ENCODE results near the gene CYP2S1. TPM values are rescaled to one million over a fixed set of nuclear protein-coding genes. Genes with fewer than 3 reads are reported as not detected.

The CYP2S1 gene
- total RNA-seq, 1 experiment from 2014 or later: 0.19 TPM

- Histone ChIP-seq H3K4me1 (ENCODE audit: insufficient read depth, low read length, poor library complexity, severe bottlenecking) (peaks cover 6% of the 10 kb centered on the region), H3K36me3 (ENCODE audit: insufficient read depth, low read length, poor library complexity, severe bottlenecking) (no peaks in the 10 kb centered on the region), H3K9me3 (ENCODE audit: low read depth, low read length, poor library complexity, severe bottlenecking) (no peaks in the 10 kb centered on the region), H3K27ac (ENCODE audit: low read depth, low read length, poor library complexity, severe bottlenecking) (no peak overlapping the region), H3K27me3 (replicated peaks; ENCODE audit: insufficient read depth, low read depth, low read length, poor library complexity) (no peaks in the 10 kb centered on the region), H3K4me3 (ENCODE audit: low read depth, low read length, poor library complexity, severe bottlenecking) (no peak overlapping the region)
- ChIA-PET CTCF (no interaction called here), POLR2A (ENCODE audit: low non-redundant PET) (no interaction called here)
- no peak for DNase-seq (ENCODE audit: low spot score)
- intact Hi-C loops (cut with micrococcal nuclease; ENCODE audit: unreplicated experiment): no loop called here
- TF ChIP-seq EZH2 (IDR thresholded peaks at IDR 0.05; ENCODE audit: borderline replicate concordance, low read depth, low read length, poor library complexity, severe bottlenecking) (no peak), CTCF (conservative IDR thresholded peaks at IDR 0.05; ENCODE audit: low read depth, low read length) (no peak)
- BruUV-seq (replicated peaks): no TSS peak
Observed at GRCh38 chr19:41224632-41225031, 31.6 kb downstream of the CYP2S1 start.

GRCh38 chr19:41225238-41226052, 32.4 kb downstream of the CYP2S1 start:
- peak; percentile 53 for DNase-seq (ENCODE audit: low spot score)
- POLR2A ChIA-PET (ENCODE audit: low non-redundant PET): no interaction called here
- TF ChIP-seq EZH2 (IDR thresholded peaks at IDR 0.05; ENCODE audit: borderline replicate concordance, low read depth, low read length, poor library complexity, severe bottlenecking): no peak
- TF ChIP-seq CTCF (conservative IDR thresholded peaks at IDR 0.05; ENCODE audit: low read depth, low read length): no peak
- no TSS peak for BruUV-seq (replicated peaks)
- peak overlapping the region; percentile 46 for H3K27ac ChIP-seq (ENCODE audit: low read depth, low read length, poor library complexity, severe bottlenecking)
- H3K4me3 ChIP-seq (ENCODE audit: low read depth, low read length, poor library complexity, severe bottlenecking): peak overlapping the region; percentile 48
- H3K36me3 ChIP-seq (ENCODE audit: insufficient read depth, low read length, poor library complexity, severe bottlenecking): no peaks in the 10 kb centered on the region
- peaks cover 6% of the 10 kb centered on the region for H3K4me1 ChIP-seq (ENCODE audit: insufficient read depth, low read length, poor library complexity, severe bottlenecking)
- CTCF ChIA-PET: interaction anchor here (1.2 kb wide), 1 partner anchor 21 kb away, joined by 16 read pairs; no protein-coding TSS in a partner anchor
- no peaks in the 10 kb centered on the region for H3K9me3 ChIP-seq (ENCODE audit: low read depth, low read length, poor library complexity, severe bottlenecking)
- H3K27me3 ChIP-seq (replicated peaks; ENCODE audit: insufficient read depth, low read depth, low read length, poor library complexity): no peaks in the 10 kb centered on the region
- intact Hi-C loops (cut with micrococcal nuclease; ENCODE audit: unreplicated experiment): no loop called here

GRCh38 chr19:41226053-41226873, 33.2 kb downstream of the CYP2S1 start:
- H3K36me3 ChIP-seq (ENCODE audit: insufficient read depth, low read length, poor library complexity, severe bottlenecking): no peaks in the 10 kb centered on the region
- TF ChIP-seq CTCF (conservative IDR thresholded peaks at IDR 0.05; ENCODE audit: low read depth, low read length) (no peak), EZH2 (IDR thresholded peaks at IDR 0.05; ENCODE audit: borderline replicate concordance, low read depth, low read length, poor library complexity, severe bottlenecking) (no peak)
- peak overlapping the region; percentile 48 for H3K4me3 ChIP-seq (ENCODE audit: low read depth, low read length, poor library complexity, severe bottlenecking)
- peak overlapping the region; percentile 46 for H3K27ac ChIP-seq (ENCODE audit: low read depth, low read length, poor library complexity, severe bottlenecking)
- no TSS peak for BruUV-seq (replicated peaks)
- no peaks in the 10 kb centered on the region for H3K9me3 ChIP-seq (ENCODE audit: low read depth, low read length, poor library complexity, severe bottlenecking)
- peaks cover 6% of the 10 kb centered on the region for H3K4me1 ChIP-seq (ENCODE audit: insufficient read depth, low read length, poor library complexity, severe bottlenecking)
- no peaks in the 10 kb centered on the region for H3K27me3 ChIP-seq (replicated peaks; ENCODE audit: insufficient read depth, low read depth, low read length, poor library complexity)
- peak; percentile 52 for DNase-seq (ENCODE audit: low spot score)
- intact Hi-C loops (cut with micrococcal nuclease; ENCODE audit: unreplicated experiment): no loop called here
- ChIA-PET CTCF (interaction anchor here (1.2 kb wide), 1 partner anchor 22 kb away, joined by 16 read pairs; no protein-coding TSS in a partner anchor), POLR2A (ENCODE audit: low non-redundant PET) (no interaction called here)

Data from A673 (cell line).